GM18951 (cell line): Measurements from ENCODE around the gene CCR4.

Experiments
- POLR2A ChIP-seq: IDR thresholded peaks from 4 replicates; pipeline ENCODE4 v1.6.1; 2011; ENCODE audit warnings: mild to moderate bottlenecking; ENCODE audit not compliant: insufficient read length, insufficient read depth; ENCODE audit errors: extremely low read depth
- in situ Hi-C: fragments of 300-500 bp; cut with MboI; formaldehyde crosslinking; loops from one replicate; pipeline ENCODE4 v1.12.0; 2022; ENCODE audit warnings: low sequenced_read_pairs, mixed read lengths, inconsistent platforms; ENCODE audit not compliant: unreplicated experiment

Gene CCR4

DNA sequence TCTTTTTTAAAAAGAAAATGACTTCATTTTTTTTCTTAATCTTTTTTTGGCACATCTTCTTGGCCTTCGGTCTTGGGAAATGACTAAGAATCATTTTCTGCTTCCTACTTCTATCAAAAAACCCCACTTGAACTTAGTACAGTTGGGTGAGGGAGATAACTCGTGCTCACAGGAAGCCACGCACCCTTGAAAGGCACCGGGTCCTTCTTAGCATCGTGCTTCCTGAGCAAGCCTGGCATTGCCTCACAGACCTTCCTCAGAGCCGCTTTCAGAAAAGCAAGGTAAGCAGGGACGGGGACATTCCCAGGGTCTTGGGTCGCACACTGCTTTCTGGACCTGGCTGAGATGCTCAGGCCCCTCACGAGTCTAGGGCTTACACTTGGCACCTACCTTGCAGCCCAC lies at the start of gene CCR4:
TSS of gene CCR4 (plus strand) at position 235 of the 402 bp plus-strand sequence. CDS start 1,779 bp downstream, outside the sequence.
- TF ChIP-seq POLR2A, result no peak
- in situ Hi-C loops, result no loop called here

DNA sequence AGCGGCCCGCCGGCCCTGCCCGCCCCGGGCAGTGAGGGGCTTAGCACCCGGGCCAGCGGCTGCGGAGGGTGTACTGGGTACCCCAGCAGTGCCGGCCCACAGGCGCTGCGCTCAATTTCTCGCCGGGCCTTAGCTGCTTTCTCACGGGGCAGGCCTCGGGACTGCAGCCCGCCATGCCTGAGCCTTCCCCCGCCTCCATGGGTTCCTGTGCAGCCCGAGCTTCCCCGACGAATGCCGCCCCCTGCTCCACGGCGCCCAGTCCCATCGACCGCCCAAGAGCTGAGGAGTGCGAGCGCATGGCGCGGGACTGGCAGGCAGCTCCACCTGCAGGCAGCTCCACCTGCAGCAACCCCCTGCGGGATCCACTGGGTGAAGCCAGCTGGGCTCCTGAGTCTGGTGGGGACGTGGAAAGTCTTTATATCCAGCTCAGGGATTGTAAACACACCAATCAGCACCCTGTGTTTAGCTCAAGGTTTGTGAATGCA lies 48.5 kb upstream of the CCR4 start:
- in situ Hi-C loops, result loop anchor here (10.0 kb wide), 1 partner anchor 168 kb away; no protein-coding TSS in a partner anchor

DNA sequence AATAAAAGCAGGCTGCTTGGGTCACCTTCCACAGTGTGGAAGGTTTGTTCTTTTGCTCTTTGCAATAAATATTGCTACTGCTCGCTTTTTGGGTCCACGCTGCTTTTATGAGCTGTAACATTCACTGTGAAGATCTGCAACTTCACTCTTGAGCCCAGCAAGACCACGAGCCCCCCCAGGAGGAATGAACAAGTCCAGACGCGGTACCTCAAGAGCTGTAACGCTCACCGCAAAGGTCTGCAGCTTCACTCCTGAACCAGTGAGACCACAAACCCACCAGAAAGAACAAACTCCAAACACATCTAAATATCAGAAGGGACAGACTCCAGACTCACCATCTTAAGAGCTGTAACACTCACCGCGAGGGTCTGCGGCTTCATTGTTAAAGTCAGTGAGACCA lies 47.5 kb upstream of the CCR4 start:
- TF ChIP-seq POLR2A, result no peak
- in situ Hi-C loops, result loop anchor here (10.0 kb wide), 1 partner anchor 169 kb away; no protein-coding TSS in a partner anchor

DNA sequence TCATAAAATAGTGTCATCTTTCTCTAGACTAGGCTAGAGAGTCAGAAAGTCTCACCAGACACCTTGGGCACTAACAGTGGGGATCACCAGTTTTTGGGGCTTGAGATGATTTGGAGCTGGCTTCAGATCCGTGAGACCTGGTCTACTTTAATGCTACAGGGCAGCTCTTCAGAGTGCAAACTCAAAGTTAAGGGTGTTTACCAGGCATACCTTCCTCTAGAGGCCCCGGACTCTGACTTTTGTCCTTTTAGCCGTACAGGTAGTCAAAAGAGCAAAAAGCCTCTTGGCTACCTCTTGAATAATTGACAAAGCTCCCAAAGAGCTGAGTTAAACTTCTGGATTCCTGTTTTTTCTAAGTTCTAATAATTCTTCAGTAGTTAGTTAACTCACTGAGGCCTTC lies 41.4 kb upstream of the CCR4 start:
- no peak for TF ChIP-seq POLR2A

DNA sequence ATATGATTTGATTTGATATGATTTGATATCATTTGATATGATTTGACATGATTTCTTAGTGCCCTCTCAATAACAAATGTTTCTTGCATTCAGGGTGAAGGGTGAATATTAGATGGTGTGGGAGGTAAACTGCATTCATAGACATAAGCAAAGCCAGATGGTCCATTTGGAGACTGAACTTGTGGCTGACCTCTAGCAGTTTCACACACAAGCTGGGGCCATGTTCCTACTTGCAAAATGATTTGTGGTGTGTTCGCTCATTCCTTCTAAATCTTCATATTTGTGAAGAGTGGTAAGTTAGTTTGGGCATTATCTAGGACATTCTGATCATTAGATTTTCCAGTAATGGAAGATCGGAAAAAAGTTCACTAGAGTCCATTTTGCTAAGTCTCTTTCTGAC lies 40.5 kb upstream of the CCR4 start:
- TF ChIP-seq POLR2A, result no peak
- in situ Hi-C loops, result no loop called here

More for the DNA sequence above, 41.4 kb upstream of the CCR4 start:
- in situ Hi-C loops, result loop anchor here (10.0 kb wide), 1 partner anchor 175 kb away; no protein-coding TSS in a partner anchor

DNA sequence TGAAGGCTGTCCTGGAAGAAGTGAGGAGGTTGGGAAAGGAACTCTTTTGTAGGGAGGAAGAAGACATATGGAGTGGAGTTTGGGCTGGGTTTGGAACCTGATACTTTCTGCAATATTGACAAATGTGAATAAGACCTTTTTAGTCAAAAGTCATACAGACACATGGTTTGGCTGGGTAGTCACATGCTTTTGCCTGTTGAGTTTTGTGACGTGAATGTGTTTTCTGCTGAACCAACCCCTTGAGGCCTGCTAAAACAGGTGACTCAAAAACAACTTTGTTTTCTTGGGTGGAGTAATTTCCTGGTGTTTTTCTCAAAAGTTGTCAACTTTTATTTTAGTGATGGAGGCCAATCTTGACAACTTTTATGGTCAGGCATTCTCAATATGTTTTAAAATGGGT lies 39.4 kb upstream of the CCR4 start:
- in situ Hi-C loops, result no loop called here

DNA sequence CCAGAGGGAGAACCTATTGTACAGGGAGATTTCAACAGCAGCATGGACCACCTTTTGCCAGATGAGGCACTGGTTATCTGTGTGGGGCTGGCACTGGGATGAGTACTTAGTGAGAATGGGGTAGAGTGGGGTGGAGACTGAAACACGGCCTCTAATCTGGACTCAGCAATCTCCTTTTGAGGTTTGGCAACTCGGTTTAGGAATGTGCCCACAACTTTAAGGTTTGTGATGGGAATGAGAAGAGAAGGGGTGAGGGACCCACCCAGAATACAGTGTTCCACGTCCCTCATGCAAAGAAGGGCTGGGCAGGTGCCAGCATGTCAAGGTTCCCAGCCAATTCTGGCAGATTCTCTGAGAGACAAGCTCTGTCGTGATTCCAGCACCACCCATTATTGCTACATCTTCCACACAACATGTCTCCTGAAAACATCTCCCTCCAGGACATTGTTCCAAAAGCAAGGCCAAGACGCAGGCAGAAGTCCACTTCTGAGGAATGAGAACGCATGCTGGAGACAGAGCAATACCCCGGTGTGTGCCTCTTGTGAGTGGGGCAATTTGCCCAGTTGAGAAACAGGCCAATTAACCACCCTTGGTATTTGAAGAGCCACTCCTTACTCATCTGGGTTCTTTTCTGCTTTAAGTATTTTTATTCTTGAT lies 37.5 kb upstream of the CCR4 start:
- in situ Hi-C loops, result no loop called here
- no peak for TF ChIP-seq POLR2A

More for the DNA sequence above, 39.4 kb upstream of the CCR4 start:
- TF ChIP-seq POLR2A, result no peak

DNA sequence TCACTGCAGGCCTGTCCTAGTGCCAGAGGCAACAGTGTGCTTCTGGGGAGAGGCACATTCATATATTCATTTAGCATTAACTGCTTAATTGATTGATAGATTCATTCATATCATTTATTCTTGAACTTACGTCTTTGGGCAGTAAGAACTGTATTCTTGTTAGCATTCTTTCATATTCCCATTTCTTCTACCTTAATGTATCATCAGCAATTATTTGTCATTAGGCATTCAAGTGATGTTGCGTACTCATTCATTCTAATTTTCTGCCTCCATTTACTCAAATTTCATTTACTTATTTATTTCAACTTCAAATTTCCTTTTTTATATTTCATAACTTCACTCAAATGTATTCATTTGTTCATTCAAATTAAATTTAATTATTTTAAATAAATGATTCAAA lies 31.5 kb upstream of the CCR4 start:
- TF ChIP-seq POLR2A, result no peak
- in situ Hi-C loops, result no loop called here

DNA sequence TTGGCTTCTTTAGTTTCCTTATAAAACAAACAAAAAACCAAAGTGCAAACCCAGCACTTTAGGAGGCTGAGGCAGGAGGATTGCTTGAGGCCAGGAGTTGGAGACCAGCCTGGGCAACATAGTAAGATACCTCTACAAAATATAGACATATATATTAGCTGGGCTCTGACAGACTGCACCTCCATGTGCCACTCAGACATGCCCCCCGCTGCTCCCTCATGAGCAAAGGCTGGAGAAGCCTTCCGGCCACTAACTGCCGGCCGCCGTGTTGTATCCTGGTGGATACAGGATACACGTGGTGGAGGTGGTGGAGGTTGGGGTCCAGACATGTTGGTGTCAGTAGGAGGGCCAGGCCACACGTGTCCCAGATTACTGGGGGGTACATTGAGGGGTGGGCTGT lies 29.4 kb upstream of the CCR4 start:
- no peak for TF ChIP-seq POLR2A
- in situ Hi-C loops, result no loop called here

DNA sequence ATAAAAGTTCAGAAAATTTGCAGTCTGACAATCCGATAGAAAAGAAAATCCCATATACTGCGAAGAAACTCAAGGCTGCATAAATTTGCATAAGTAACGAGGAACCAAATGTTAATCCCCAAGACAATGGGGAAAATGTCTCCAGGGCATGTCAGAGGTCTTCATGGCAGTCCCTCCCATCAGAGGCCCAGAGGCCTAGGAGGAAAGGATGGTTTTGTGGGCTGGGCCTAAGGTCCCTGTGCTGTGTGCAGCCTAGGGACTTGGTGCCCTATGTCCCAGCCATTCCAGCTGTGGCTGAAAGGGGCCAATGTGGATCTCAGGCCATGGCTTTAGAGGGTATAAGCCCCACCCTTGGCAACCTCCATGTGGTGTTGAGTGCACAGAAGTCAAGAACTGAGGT lies 21.3 kb upstream of the CCR4 start:
- no peak for TF ChIP-seq POLR2A
- in situ Hi-C loops, result loop anchor here (10.0 kb wide), 1 partner anchor 195 kb away; no protein-coding TSS in a partner anchor

DNA sequence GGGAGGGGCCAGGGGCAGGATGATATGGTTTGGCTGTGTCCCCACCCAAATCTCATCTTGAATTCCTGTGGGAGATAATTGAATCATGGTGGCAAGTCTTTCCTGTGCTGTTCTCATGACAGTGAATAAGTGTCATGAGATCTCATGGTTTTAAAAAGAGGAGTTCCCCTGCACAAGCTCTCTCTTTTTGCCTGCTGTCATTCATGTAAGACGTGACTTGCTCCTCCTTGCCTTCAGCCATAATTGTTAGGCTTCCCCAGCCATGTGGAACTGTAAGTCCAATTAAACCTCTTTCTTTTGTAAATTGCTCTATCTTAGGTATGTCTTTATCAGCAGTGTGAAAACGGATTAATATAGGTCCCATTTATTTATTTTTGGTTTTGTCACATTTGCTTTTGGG lies 20.2 kb upstream of the CCR4 start:
- in situ Hi-C loops, result loop anchor here (10.0 kb wide), 1 partner anchor 196 kb away; no protein-coding TSS in a partner anchor

DNA sequence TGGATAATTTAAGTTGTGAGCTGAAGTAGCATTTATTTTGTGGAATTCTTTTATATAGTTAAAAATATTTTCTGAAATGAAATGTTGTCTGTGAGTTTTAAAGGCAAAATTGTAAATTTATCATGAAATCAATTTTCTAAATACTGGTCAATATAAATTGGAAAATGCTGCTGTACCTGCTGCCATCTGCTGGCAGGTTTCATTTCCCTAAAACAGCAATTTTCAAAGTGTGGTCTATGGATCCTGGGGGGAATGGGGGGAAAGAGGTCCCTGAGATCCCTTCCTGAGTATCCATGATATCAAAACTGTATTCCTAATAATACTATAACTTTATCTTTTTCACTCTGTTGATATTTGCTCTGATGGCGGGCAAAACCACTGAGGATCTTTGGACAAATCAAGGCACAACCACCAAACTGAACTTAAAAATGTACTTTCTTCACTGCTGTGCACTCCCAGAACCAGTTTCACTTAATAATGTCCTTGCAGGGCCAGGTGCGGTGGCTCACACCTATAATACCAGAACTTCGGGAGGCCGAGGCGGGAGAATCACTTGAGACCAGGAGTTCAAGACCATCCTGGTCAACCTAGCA lies 17.2 kb upstream of the CCR4 start:
- in situ Hi-C loops, result loop anchor here (10.0 kb wide), 1 partner anchor 199 kb away; no protein-coding TSS in a partner anchor
- no peak for TF ChIP-seq POLR2A

DNA sequence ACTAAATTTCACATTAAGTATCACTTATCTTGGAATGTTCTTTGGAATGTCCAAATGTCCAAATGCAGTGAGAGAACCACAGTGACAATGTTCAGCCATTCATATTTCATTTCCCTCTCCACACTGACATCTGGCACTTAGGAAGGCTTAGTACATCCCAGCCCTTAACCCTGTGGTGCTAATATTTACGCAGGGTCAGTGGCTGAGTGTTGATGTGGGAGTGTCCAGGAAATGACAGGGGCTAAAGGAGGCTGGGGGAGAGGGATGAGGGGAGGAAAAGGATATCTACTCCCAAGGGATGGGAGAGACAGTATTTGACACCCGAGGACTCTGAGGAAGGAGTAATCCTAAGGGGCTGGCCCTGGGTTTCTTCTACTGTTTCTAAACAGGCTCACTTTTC lies 14.1 kb upstream of the CCR4 start:
- in situ Hi-C loops, result loop anchor here (10.0 kb wide), 1 partner anchor 203 kb away; no protein-coding TSS in a partner anchor
- no peak for TF ChIP-seq POLR2A

DNA sequence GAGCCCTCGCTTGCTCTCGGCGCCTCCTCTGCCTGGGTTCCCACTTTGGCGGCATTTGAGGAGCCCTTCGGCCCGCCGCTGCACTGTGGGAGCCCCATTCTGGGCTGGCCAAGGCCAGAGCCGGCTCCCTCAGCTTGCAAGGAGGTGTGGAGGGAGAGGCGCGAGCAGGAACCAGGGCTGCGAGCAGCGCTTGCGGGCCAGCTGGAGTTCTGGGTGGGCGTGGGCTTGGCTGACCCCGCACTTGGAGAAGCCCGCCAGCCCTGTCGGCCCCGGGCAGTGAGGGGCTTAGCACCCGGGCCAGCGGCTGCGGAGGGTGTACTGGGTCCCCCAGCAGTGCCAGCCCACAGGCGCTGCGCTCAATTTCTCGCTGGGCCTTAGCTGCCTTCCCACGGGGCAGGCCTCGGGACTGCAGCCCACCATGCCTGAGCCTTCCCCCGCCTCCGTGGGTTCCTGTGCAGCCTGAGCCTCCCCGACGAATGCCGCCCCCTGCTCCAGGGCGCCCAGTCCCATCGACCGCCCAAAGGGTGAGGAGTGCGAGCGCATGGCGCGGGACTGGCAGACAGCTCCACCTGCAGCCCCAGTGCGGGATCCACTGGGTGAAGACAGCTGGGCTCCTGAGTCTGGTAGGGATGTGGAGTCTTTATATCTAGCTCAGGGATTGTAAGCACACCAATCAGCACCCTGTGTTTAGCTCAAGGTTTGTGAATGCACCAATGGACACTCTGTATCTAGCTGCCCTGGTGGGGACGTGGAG lies 11.7 kb upstream of the CCR4 start:
- in situ Hi-C loops, result loop anchor here (10.0 kb wide), 1 partner anchor 205 kb away; no protein-coding TSS in a partner anchor
